BE2C (cell line): ENCODE data around the gene PTPRN2.

ENCODE experiments used
- DNase-seq: peaks from one replicate; pipeline ENCODE4 v3.0.0-alpha.2; 2020
- H3K27me3 ChIP-seq: fragments of 250-450 bp; sonication (Bioruptor Pico); 2 replicates; pipeline ENCODE4 v1.5.1; 2020; ENCODE audit warnings: mild to moderate bottlenecking
- H3K36me3 ChIP-seq: fragments of 250-450 bp; sonication (Bioruptor Pico); 2 replicates; pipeline ENCODE4 v1.5.1; 2020; ENCODE audit warnings: mild to moderate bottlenecking
- H3K4me1 ChIP-seq: fragments of 250-450 bp; sonication (Bioruptor Pico); 2 replicates; pipeline ENCODE4 v1.5.1; 2020
- H3K4me3 ChIP-seq: 2 replicates; pipeline ENCODE4 v1.5.1; 2011; ENCODE audit warnings: low read depth, low read length
- H3K9me3 ChIP-seq: fragments of 250-450 bp; sonication (Bioruptor Pico); 2 replicates; pipeline ENCODE4 v1.5.1; 2020
- CTCF ChIP-seq: IDR thresholded peaks from 2 replicates; pipeline ENCODE4 v1.5.1; 2012; ENCODE audit warnings: mild to moderate bottlenecking, low read depth, low read length

Gene PTPRN2

GRCh38 chr7:158018971-158019645 lies 568.5 kb downstream of the PTPRN2 start:
- H3K9me3 ChIP-seq: no peaks in the 10 kb centered on the region
- TF ChIP-seq CTCF: no peak

GRCh38 chr7:158018098-158018762 lies 569.4 kb downstream of the PTPRN2 start:
- TF ChIP-seq CTCF: no peak
- Histone ChIP-seq H3K4me3 (no peak overlapping the region), H3K36me3 (no peaks in the 10 kb centered on the region), H3K27me3 (no peaks in the 10 kb centered on the region), H3K9me3 (no peaks in the 10 kb centered on the region), H3K4me1 (no peaks in the 10 kb centered on the region)
- no peak for DNase-seq

More at GRCh38 chr7:158018971-158019645, 568.5 kb downstream of the PTPRN2 start:
- no peaks in the 10 kb centered on the region for H3K36me3 ChIP-seq
- DNase-seq: no peak
- no peak overlapping the region for H3K4me3 ChIP-seq
- H3K4me1 ChIP-seq: no peaks in the 10 kb centered on the region
- no peaks in the 10 kb centered on the region for H3K27me3 ChIP-seq

GRCh38 chr7:158017111-158018097 lies 570.2 kb downstream of the PTPRN2 start:
- Histone ChIP-seq H3K4me3 (no peak overlapping the region), H3K4me1 (no peaks in the 10 kb centered on the region), H3K9me3 (no peaks in the 10 kb centered on the region), H3K27me3 (no peaks in the 10 kb centered on the region), H3K36me3 (no peaks in the 10 kb centered on the region)
- no peak for DNase-seq
- TF ChIP-seq CTCF: no peak

- Histone ChIP-seq H3K4me1 (no peaks in the 10 kb centered on the region), H3K9me3 (no peaks in the 10 kb centered on the region), H3K36me3 (no peaks in the 10 kb centered on the region), H3K27me3 (no peaks in the 10 kb centered on the region), H3K4me3 (peak overlapping the region; percentile 33)
- no peak for TF ChIP-seq CTCF
- no peak for DNase-seq
Measured at GRCh38 chr7:158016180-158017097, 571.2 kb downstream of the PTPRN2 start.

GRCh38 chr7:158015403-158016179 lies 572.0 kb downstream of the PTPRN2 start:
- no peak for DNase-seq
- Histone ChIP-seq H3K27me3 (no peaks in the 10 kb centered on the region), H3K4me1 (no peaks in the 10 kb centered on the region), H3K36me3 (no peaks in the 10 kb centered on the region), H3K4me3 (peak overlapping the region; percentile 33), H3K9me3 (no peaks in the 10 kb centered on the region)
- no peak for TF ChIP-seq CTCF
